ENCODE data around the gene IGSF3. TPM values are rescaled to one million over a fixed set of nuclear protein-coding genes. Genes with fewer than 3 reads are reported as not detected.
A peak's percentile ranks its signal among the peaks of the same experiment; 100 is the strongest.
"Not testable (repeated sequence)": the region's sequence is repeated elsewhere in the genome, so short reads cannot be mapped to it uniquely, and the experiment has no call there.

IGSF3 gene
- polyA plus RNA-seq, 1 donor from 2014 or later, result not detected

- peaks cover 1% of the 10 kb centered on the region for H3K36me3 Mint-ChIP-seq
- no peak overlapping the region for H3K4me3 Mint-ChIP-seq
- H3K4me1 Mint-ChIP-seq, result peaks cover 4 to 7% (median 6%) of the 10 kb centered on the region in 3 donors
- peaks cover 16% of the 10 kb centered on the region for H3K27me3 Mint-ChIP-seq
- H3K9me3 Mint-ChIP-seq, result no peaks in the 10 kb centered on the region
- H3K27ac Mint-ChIP-seq, result no peak overlapping the region
These were observed 5.9 kb downstream of the IGSF3 start for GRCh38 chr1:116661633-116662032.

DNA sequence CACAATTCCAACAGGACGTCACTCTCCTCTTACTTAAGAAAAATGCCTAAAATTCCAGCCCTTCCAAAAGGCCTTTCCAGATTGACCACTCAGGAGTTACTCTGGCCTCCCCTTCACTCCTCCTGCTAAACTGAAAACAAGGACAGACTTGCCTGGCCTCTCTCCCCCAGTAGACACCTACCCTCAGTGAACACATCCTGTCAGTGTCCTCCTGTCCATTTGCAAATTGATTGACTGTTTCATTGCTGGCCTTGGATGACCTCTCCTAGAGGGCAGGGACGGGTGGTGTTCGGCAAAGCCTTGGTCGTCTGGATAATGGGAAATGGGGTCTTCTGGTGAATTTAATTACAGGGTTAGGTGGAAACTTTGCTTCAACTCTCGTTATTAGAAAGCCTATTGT lies 8.9 kb downstream of the IGSF3 start:
- not testable (repeated sequence) for H3K9me3 Mint-ChIP-seq, H3K36me3 Mint-ChIP-seq, H3K4me1 Mint-ChIP-seq, H3K27me3 Mint-ChIP-seq, H3K4me3 Mint-ChIP-seq
- peak overlapping the region in 1 of 3 donors; percentile 77 for H3K27ac Mint-ChIP-seq

GRCh38 chr1:116657836-116658235 lies 9.7 kb downstream of the IGSF3 start:
- not testable (repeated sequence) for H3K4me1 Mint-ChIP-seq, H3K27ac Mint-ChIP-seq, H3K36me3 Mint-ChIP-seq, H3K9me3 Mint-ChIP-seq, H3K27me3 Mint-ChIP-seq, H3K4me3 Mint-ChIP-seq

- Mint-ChIP-seq H3K9me3 (no peaks in the 10 kb centered on the region), H3K4me3 (no peak overlapping the region), H3K36me3 (peaks cover 1% of the 10 kb centered on the region), H3K27ac (no peak overlapping the region), H3K27me3 (no peaks in the 10 kb centered on the region), H3K4me1 (no peaks in the 10 kb centered on the region)
These were observed 13.2 kb downstream of the IGSF3 start for GRCh38 chr1:116654351-116654750.

- not testable (repeated sequence) for H3K9me3 Mint-ChIP-seq, H3K4me3 Mint-ChIP-seq, H3K27ac Mint-ChIP-seq, H3K27me3 Mint-ChIP-seq, H3K4me1 Mint-ChIP-seq, H3K36me3 Mint-ChIP-seq
These were observed 14.9 kb downstream of the IGSF3 start for GRCh38 chr1:116652598-116652997.

GRCh38 chr1:116650781-116651180 lies 16.8 kb downstream of the IGSF3 start:
- not testable (repeated sequence) for H3K4me3 Mint-ChIP-seq, H3K9me3 Mint-ChIP-seq, H3K4me1 Mint-ChIP-seq, H3K36me3 Mint-ChIP-seq, H3K27ac Mint-ChIP-seq, H3K27me3 Mint-ChIP-seq

DNA sequence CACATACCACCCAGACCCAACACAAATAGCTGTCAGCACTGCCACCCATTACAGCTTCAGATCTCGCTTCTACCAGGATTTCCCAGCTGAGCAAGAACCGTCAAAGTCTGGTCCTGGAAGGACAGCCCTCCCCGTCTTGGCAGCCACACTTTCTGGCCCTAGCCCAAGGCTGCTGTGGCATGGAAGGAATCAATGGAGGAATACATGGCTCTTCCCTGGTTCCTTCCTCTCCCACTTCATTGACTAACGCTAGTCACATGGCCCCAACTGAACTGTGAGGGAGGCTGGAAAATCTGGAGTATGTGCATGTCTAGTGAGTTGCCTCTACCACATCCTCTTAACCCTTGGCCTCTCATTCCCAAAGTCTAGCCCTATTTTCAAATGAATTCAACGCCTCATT lies 18.5 kb downstream of the IGSF3 start:
- not testable (repeated sequence) for H3K4me1 Mint-ChIP-seq, H3K27ac Mint-ChIP-seq, H3K27me3 Mint-ChIP-seq, H3K4me3 Mint-ChIP-seq, H3K36me3 Mint-ChIP-seq, H3K9me3 Mint-ChIP-seq

DNA sequence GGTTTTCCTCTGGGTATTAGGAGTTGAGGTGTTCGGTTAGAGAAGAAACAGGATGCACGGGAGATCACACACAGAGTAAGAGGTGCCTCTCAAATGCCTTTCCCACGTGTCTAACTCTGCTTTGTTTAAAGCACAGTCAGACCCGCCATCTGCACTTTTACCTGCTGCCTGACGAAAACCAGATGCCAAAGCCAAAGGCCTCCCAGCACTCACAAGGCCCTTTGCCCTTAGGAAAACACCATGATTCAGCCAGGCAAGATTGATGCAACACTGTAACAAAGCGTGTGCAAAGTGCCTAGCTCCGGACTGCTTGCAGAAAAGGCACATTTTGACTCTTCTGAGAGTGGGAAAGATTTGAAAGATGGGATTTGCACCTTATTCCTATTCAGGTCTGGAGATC lies 19.2 kb downstream of the IGSF3 start:
- not testable (repeated sequence) for H3K4me1 Mint-ChIP-seq, H3K27me3 Mint-ChIP-seq, H3K9me3 Mint-ChIP-seq, H3K4me3 Mint-ChIP-seq, H3K27ac Mint-ChIP-seq, H3K36me3 Mint-ChIP-seq

DNA sequence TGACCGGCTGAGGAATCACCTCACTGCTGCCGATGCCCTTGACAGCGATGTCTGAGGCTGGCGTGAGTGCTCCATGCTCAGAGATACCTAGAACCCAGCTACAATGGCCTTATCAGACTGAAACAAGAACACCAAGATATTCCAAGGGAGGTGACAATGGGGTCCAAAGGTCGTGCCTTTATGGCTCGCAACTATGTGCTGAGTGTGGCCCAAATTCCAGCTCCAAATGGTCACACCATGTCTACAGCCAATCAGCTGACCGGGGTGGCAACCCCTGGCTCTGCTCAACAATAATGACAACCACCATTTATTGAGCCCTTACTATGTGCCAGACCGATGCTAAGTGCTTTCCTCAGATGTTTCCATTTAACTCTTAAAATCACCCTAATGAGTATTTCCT lies 20.3 kb downstream of the IGSF3 start:
- H3K4me3 Mint-ChIP-seq, H3K4me1 Mint-ChIP-seq, H3K9me3 Mint-ChIP-seq, H3K36me3 Mint-ChIP-seq, H3K27me3 Mint-ChIP-seq: not testable (repeated sequence)
- H3K27ac Mint-ChIP-seq, result peak overlapping the region in 1 of 3 donors; percentile 63

GRCh38 chr1:116646673-116647170 lies 20.8 kb downstream of the IGSF3 start:
- H3K27ac Mint-ChIP-seq, result peak overlapping the region in 1 of 3 donors; percentile 63
- not testable (repeated sequence) for H3K27me3 Mint-ChIP-seq

DNA sequence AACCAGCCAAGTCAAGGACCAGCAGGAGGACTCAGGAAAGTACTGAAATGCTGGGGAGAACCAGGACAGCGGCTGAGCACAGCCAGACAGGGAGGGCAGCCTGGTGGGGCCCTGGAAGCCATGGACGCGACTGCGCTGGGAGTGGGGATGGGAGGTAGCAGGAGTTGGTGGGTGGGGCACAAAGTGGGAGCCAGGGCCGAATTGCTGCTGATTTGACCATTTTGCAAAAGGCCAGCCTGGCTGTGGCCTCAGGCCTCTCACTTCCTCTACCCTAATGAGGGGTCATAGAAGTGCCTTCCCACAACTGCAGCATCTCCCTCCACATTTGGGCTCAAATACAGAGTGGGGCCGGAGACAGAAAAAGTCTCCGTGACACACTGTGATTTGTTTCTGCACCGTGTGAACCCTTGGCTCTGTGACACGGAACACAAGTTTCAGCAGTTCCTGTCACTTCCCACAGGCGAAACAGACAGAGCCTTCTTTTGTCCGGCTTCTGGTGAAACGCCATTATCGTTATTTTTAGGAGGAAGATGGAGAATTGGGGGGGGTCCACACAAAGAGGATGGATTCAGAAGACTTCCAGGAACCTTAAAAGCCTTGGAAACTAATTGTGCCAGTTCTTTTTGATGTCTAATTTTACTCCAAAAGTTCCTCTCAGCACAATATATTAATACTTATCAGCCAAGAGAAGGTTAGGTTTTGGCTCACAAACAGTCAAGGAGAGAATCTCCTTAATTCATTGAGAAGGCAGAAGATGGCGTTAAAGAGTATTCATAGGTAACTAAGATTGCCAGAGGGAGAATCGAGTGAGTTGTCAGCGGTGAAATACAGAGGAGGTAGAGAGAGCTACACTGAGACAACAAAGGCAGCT lies 21.5 kb downstream of the IGSF3 start:
- Mint-ChIP-seq H3K27ac (peak overlapping the region in 1 of 3 donors; percentile 63), H3K4me3 (peak overlapping the region in 1 of 4 donors; percentile 59)
- H3K9me3 Mint-ChIP-seq, H3K27me3 Mint-ChIP-seq, H3K4me1 Mint-ChIP-seq, H3K36me3 Mint-ChIP-seq: not testable (repeated sequence)

More at GRCh38 chr1:116646673-116647170, 20.8 kb downstream of the IGSF3 start:
- H3K4me1 Mint-ChIP-seq, H3K4me3 Mint-ChIP-seq, H3K9me3 Mint-ChIP-seq, H3K36me3 Mint-ChIP-seq: not testable (repeated sequence)

DNA sequence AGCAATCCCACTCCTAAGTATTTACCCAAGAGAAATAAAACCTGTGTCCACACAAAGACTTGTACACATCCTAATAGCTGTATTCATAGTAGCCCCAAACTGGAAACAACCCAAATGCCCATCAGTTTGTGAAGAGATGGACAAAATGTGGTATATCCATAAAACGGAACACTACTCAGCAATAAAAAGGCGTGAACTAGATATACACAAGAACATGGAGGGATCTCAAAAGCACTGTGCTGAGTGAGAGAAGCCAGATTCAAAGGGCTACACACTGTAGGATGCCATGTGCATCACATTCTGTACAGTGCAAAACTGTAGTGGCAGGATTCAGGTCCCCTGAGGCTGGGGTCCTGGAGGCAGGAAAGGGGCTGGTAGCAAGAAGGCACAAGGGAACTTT lies 22.5 kb downstream of the IGSF3 start:
- not testable (repeated sequence) for H3K4me1 Mint-ChIP-seq, H3K9me3 Mint-ChIP-seq
- H3K27ac Mint-ChIP-seq, result peak overlapping the region in 1 of 3 donors; percentile 31

DNA sequence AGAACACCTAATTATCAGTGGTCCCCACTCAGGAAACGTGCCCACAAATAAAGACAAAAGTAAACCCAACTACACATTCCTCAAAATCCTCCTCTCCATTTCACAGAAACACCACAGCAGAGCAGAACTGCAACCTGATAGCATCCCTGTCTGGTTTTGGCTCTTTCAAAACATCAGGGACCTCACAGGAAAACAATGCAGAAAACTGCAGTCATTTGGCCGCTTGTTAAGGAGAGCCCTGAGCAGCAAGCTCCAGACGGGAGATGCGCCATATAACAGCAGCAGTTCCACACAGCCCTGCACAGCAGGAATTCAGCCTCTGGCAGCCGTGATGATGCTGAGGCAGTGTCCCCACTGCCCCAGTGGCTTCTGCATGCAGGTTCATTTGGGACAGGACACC lies 23.4 kb downstream of the IGSF3 start:
- not testable (repeated sequence) for H3K27me3 Mint-ChIP-seq, H3K4me3 Mint-ChIP-seq, H3K27ac Mint-ChIP-seq, H3K9me3 Mint-ChIP-seq, H3K36me3 Mint-ChIP-seq, H3K4me1 Mint-ChIP-seq

More for the DNA sequence above, 22.5 kb downstream of the IGSF3 start:
- H3K36me3 Mint-ChIP-seq, H3K4me3 Mint-ChIP-seq, H3K27me3 Mint-ChIP-seq: not testable (repeated sequence)

DNA sequence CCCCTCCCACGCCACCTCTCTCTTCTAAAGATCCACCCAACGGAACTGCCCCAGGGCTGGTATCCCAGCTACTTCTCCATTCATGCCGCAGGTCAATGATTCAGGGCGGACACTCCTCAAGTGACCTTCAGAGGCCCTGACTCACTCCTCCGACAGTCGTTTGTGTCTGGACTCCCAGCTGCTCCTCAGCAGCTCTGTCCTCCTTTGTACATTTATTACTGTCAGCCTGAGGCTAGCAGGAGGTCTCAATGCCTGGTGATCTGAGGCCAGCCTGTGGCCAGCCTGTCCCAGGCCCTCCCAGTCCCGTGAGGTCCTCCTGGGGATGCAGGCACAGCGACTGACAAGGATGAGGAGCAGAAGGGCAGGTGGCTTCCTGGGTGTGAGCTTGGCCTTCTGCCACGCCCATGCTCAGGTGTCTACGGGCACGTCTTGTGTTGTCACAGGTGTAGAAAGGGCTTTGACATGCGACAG lies 24.2 kb downstream of the IGSF3 start:
- not testable (repeated sequence) for H3K36me3 Mint-ChIP-seq, H3K4me3 Mint-ChIP-seq, H3K27me3 Mint-ChIP-seq, H3K4me1 Mint-ChIP-seq, H3K9me3 Mint-ChIP-seq, H3K27ac Mint-ChIP-seq

DNA sequence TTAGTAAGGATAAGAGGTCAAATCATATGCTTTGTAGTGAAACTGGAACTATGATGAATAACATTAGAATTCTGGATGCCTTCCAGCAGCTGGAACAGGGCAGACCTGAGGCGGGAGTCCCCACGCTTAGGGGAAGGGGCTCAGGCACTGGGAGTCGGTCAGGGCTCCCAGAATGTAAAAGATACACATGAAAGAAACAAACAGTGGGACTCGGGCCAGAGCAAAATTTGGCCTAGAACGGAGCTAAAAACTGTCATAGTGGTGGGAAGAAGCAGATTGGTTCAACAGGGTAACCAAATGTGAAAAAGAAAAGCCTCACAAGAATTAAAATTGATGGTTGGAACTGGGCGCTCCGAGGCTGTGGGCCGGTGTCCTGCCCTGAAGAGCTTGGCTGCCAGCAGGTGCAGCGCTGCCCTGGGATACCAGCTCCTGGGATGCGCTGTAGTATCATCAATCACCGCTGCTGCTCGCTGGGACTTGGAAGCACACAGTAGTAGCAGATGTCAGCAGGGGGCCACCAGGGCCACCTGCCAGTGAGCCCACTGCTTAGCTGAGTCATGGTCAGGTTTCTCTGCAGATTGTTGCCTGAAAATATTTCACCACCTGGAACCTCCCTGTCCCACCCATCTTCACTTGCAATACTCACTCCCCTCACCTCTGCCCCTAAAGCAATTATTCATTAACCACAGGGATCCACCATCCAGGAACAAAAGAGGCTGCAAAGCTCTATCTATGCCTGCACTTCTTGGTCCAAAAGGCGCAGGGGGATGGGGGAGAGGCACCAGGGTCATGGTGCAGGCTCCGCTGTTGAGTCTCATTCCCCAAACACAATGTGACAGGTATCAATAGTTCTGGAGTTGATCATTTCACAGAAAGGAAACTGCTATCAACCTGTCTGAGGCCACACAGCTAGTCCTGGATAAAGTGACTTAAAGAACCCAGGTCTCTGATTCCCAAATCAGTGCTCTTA lies 24.9 kb downstream of the IGSF3 start:
- not testable (repeated sequence) for H3K4me1 Mint-ChIP-seq, H3K9me3 Mint-ChIP-seq, H3K27ac Mint-ChIP-seq, H3K4me3 Mint-ChIP-seq, H3K36me3 Mint-ChIP-seq, H3K27me3 Mint-ChIP-seq

Measured in IgD-negative memory B cell (primary cell).